ENCODE measurements around the gene FFAR1.
"Not testable (repeated sequence)": the region's sequence is repeated elsewhere in the genome, so short reads cannot be mapped to it uniquely, and the experiment has no call there.

Gene FFAR1

GRCh38 chr19:35362261-35363000, 14.7 kb downstream of the FFAR1 start:
- DNase-seq (ENCODE audit: low read depth): no peak

DNA sequence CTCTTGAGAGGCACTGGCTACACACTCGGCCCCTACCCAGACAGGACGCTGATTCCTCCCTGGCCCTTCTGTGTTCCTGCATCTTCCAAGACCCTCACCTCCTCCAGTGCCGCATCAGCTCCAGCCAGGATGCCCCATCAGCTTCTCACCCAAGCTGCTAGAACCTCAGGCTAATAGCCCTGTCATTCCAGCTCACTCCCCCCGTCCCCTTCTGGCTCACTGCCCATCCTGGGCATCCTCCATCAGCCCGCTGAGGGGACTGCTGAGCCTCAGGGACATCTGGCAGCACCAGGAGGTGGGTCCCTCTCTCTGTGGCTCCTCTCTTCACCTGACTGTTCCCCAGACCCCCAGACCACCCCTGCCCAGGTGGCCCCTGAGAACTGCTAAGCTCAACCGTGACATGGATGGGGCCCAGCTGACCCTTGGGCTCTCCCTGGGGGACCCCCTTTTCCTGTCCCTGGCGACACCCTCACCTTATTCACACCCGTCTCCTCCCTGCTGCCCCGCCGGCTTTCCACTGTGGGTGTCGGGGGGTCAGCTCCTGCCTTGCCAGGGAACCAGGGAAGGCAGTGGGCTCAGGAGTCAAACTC, 15.4 kb downstream of the FFAR1 start:
- DNase-seq (ENCODE audit: low read depth): no peak

- DNase-seq (ENCODE audit: low read depth): no peak
Observed at GRCh38 chr19:35363711-35364425, 16.2 kb downstream of the FFAR1 start.

GRCh38 chr19:35365303-35365702, 17.6 kb downstream of the FFAR1 start:
- DNase-seq (ENCODE audit: low read depth): no peak

- no peak for DNase-seq (ENCODE audit: low read depth)
Observed at GRCh38 chr19:35368378-35368777, 20.7 kb downstream of the FFAR1 start.

DNA sequence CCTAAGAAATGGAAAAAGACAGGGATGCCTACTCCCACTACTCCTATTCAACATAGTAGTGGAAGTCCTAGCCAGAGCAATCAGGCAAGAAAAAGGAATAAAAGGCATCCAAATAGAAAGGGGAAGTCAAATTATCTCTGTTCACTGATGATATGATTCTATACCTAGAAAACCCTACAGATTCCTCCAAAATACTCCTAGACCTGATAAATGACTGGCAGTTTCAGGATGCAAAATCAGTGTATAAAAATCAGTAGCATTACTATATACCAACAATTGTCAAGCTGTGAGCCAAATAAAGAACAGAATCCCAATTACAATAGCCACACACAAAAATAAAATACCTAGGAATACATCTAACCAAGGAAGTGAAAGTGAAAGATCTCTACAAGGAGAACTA, 21.8 kb downstream of the FFAR1 start:
- no peak for DNase-seq (ENCODE audit: low read depth)

GRCh38 chr19:35370722-35371121, 23.0 kb downstream of the FFAR1 start, which contains the start of gene GPR42:
Gene GPR42 (plus strand): TSS chr19:35371068. CDS start chr19:35371360, 292 bp downstream.
- DNase-seq (ENCODE audit: low read depth): no peak

- DNase-seq (ENCODE audit: low read depth): no peak
Observed at GRCh38 chr19:35373492-35373891, 25.8 kb downstream of the FFAR1 start.

- DNase-seq (ENCODE audit: low read depth): not testable (repeated sequence)
Observed at GRCh38 chr19:35374031-35374430, 26.3 kb downstream of the FFAR1 start.

- DNase-seq (ENCODE audit: low read depth): no peak
Observed at GRCh38 chr19:35375505-35376307, 28.0 kb downstream of the FFAR1 start.

DNA sequence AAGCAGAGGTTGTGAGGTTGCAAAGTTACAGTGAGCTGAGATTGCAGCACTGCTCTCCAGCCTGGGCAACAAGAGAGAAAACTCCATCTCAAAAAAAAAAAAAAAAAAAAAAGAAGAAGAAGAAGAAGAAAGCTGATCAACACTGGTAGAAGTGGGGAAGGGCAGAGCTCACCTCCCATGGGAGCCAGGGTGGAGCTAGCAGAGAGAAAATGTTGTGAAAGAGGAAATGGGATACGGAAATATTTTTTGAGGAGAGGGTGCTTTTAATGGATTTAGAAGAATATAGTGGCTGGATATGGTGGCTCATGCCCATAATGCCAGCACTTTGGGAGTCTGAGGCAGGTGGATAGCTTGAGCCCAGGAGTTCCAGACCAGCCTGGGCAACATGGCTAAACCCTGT, 30.0 kb downstream of the FFAR1 start:
- DNase-seq (ENCODE audit: low read depth): no peak

DNA sequence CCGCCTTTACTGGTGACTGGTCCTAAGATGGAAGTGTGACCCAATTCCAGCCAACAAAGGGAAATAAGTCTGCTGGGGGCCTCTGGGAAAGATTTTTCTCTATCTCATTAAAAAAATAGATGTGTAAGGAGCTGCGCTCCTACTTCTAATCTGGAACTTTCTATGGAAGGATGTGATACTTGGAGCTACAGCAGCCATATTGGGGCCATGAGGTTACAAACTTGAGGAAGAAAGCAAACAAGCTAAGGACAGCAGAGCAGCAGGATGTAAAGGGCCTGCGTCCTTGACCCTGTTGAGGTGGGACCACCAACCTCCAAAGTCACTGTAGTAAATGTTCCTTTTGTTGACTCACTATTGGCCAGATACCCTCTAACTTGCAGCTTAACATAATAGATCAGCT, 30.7 kb downstream of the FFAR1 start:
- DNase-seq (ENCODE audit: low read depth): no peak

DNA sequence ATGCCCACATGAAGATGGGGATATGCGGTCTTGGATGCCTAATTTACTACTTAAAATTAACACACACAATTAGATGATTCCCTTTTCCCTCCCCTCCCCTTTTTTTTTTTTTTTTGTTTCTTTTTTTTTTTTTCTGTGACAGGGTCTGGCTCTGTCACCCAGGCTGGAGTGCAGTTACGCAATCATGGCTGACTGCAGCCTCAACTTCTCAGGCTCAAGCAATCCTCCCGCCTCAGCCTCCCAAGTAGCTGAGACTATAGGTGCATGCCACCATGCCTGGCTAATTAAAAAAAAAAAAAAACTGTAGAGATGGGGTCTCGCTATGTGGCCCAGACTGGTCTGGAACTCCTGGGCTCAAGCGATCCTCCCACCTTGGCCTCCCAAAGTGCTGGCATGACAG, 31.8 kb downstream of the FFAR1 start:
- DNase-seq (ENCODE audit: low read depth): not testable (repeated sequence)

GRCh38 chr19:35379992-35380391, 32.3 kb downstream of the FFAR1 start:
- DNase-seq (ENCODE audit: low read depth): no peak

GRCh38 chr19:35380450-35381124, 32.9 kb downstream of the FFAR1 start:
- DNase-seq (ENCODE audit: low read depth): no peak

GRCh38 chr19:35381318-35381717, 33.6 kb downstream of the FFAR1 start:
- DNase-seq (ENCODE audit: low read depth): no peak

GRCh38 chr19:35381926-35382325, 34.2 kb downstream of the FFAR1 start:
- no peak for DNase-seq (ENCODE audit: low read depth)

- DNase-seq (ENCODE audit: low read depth): no peak
Observed at GRCh38 chr19:35383536-35383935, 35.8 kb downstream of the FFAR1 start.

GRCh38 chr19:35388277-35389054, 40.8 kb downstream of the FFAR1 start:
- DNase-seq (ENCODE audit: low read depth): no peak

- no peak for DNase-seq (ENCODE audit: low read depth)
Observed at GRCh38 chr19:35389192-35389861, 41.6 kb downstream of the FFAR1 start.
